HUES48 (cell line): ENCODE data around the gene KNG1.
"Not testable (repeated sequence)": the region's sequence is repeated elsewhere in the genome, so short reads cannot be mapped to it uniquely, and the experiment has no call there.

Source experiments
- H3K27ac ChIP-seq: one replicate; pipeline ENCODE4 v1.7.0; 2013; ENCODE audit warnings: low read depth, low read length, inconsistent platforms
- H3K27me3 ChIP-seq: 2 replicates; pipeline ENCODE4 v1.6.1; 2013; ENCODE audit warnings: mild to moderate bottlenecking, low read length; ENCODE audit not compliant: control insufficient read depth, insufficient read depth
- H3K36me3 ChIP-seq: 2 replicates; pipeline ENCODE4 v1.6.1; 2013; ENCODE audit warnings: low read length; ENCODE audit not compliant: control insufficient read depth, insufficient read depth
- H3K4me1 ChIP-seq: 2 replicates; pipeline ENCODE4 v1.6.1; 2013; ENCODE audit warnings: mild to moderate bottlenecking, low read length; ENCODE audit not compliant: control insufficient read depth, insufficient read depth
- H3K4me3 ChIP-seq: 2 replicates; pipeline ENCODE4 v1.5.1; 2013; ENCODE audit warnings: mild to moderate bottlenecking, low read depth, low read length
- H3K9ac ChIP-seq: 2 replicates; pipeline ENCODE4 v1.6.1; 2013; ENCODE audit warnings: mild to moderate bottlenecking, low read depth, low read length, moderate library complexity
- H3K9me3 ChIP-seq: 2 replicates; pipeline ENCODE4 v1.6.1; 2013; ENCODE audit warnings: low read length; ENCODE audit not compliant: control insufficient read depth, insufficient read depth

KNG1 gene

DNA sequence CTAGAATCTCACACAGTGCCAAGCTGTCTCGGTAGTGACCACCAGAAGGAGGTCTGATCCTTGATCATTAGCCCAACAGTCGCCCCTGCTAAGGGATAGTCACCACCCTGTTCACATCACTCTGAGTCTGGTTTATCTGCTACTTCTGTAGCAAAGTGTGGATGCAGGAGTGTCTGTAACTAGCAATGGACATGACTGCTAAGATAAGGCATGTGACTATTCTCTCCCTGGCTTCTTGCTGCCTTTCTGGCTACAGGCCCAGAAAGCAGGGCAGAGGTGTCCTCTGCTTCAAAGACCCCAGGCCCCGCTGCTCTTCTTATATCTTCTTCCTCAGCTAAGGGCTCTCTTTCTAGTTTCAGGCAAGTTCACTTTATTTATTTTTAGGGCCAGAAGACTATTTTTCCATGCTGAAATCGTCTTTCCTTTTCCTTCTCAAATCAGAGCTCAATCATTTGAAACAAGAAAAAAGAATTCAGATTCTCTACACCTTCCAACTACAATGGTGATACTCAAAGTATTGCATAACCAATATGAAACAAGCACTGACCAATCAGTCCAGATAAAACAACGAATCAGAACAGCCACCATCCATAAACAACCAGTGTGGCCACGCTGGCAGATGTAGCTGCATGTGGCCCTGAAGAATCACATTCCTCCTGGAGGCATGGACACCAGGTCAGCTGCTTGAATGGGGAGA, 8.0 kb upstream of the KNG1 start:
- Histone ChIP-seq H3K36me3 (no peaks in the 10 kb centered on the region), H3K4me1 (no peaks in the 10 kb centered on the region), H3K27ac (no peak overlapping the region), H3K9me3 (no peaks in the 10 kb centered on the region), H3K27me3 (no peaks in the 10 kb centered on the region), H3K9ac (no peak overlapping the region), H3K4me3 (no peak overlapping the region)

DNA sequence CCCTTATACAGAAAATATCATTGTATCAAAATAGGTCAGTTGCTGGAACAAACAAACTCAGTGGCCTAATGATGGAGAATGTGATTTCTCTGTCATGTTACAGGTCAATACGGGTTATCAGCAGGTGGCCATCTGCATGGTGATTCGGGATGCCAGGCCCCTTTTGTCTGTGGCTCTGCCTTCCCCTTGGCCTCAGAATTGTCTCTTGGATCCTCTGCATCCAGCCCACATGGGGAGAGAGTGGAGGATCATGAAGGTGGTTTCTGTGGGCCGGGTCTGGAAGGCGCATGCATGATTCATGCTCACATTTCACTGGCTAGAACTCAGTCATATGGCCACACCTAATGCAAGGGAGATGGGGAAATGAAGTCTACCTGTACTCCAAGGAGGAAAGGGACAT, 6.5 kb upstream of the KNG1 start:
- H3K4me3 ChIP-seq, H3K27ac ChIP-seq: not testable (repeated sequence)

DNA sequence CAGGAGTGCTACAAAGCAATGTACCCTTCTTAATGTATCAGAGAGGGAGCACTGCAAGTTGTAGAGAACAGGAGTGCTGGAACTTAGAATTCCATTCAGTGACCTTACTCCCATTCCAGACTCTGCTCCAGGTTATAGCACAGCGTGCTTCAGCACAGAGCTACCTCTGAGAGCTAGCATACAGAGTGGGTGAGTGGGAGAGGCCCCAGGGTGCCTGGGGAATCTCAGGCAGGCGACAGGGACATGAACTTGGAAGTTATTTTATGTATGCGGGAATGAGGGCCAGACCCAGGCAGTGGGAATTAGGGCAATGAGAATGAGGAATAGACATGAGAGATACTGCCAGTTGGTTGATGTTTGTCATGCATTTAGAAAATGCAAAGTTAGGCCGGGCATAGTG, 3.7 kb upstream of the KNG1 start:
- no peak overlapping the region for H3K4me3 ChIP-seq
- no peaks in the 10 kb centered on the region for H3K9me3 ChIP-seq
- H3K4me1 ChIP-seq: no peaks in the 10 kb centered on the region
- H3K36me3 ChIP-seq: no peaks in the 10 kb centered on the region
- no peak overlapping the region for H3K27ac ChIP-seq
- no peak overlapping the region for H3K9ac ChIP-seq
- H3K27me3 ChIP-seq: no peaks in the 10 kb centered on the region

More for the DNA sequence above, 6.5 kb upstream of the KNG1 start:
- H3K9me3 ChIP-seq, H3K36me3 ChIP-seq, H3K27me3 ChIP-seq, H3K4me1 ChIP-seq, H3K9ac ChIP-seq: not testable (repeated sequence)

DNA sequence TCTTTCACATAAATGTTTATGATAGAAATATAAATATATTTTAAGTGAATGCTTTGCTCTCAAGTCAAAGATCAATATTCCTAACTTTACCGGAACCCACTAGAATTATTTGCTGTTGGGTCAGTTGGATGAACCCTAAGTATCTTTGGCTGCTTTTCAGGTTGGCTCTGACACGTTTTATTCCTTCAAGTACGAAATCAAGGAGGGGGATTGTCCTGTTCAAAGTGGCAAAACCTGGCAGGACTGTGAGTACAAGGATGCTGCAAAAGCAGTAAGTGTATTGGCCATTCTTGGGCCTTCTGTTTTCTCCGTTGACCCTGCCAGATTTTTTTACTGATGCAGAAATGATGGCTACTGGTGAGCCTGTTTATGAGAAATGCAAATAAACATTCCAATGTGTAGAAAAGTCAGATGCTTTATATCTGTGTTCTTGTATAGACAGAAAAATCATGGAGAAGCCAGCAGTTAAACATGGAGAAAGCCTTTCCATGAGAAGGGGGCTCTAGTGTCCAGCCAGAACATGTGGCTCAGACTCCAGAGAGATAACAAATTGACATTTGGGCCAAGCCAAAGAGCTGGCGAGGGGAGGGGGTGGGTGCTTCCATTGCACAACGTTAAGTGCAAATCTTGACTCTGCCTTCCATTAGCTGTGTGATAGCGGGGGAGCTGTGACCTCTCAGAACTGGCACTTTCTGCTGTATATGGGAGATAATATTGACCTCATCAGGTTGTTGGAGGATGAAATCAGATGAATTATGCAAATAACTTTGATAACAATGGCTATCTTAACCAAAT, 3.0 kb downstream of the KNG1 start:
- Histone ChIP-seq H3K9ac (no peak overlapping the region), H3K27me3 (no peaks in the 10 kb centered on the region), H3K4me1 (peaks cover 9% of the 10 kb centered on the region), H3K27ac (no peak overlapping the region), H3K9me3 (no peaks in the 10 kb centered on the region), H3K36me3 (no peaks in the 10 kb centered on the region), H3K4me3 (no peak overlapping the region)

DNA sequence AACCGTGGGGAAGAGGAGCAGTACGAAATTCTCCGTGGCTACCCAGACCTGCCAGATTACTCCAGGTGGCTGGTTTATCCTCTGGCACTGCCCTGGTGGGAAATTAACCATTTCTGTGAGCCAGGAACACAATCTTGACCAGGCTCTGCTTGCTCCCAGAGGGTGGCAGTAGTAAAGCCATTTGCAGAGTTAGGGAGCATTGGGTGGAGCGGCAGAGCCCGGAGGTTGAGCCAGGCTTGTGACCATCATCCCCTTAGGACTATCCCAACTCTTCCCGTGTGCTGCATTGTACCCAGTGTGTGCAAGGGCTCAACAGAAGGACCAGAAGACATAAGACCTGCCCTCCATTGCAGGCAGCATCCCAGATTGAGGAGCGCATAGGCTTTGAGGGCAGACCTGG, 5.3 kb downstream of the KNG1 start:
- Histone ChIP-seq H3K27ac (no peak overlapping the region), H3K4me3 (no peak overlapping the region), H3K36me3 (no peaks in the 10 kb centered on the region), H3K9ac (no peak overlapping the region), H3K4me1 (peaks cover 10% of the 10 kb centered on the region), H3K27me3 (no peaks in the 10 kb centered on the region), H3K9me3 (no peaks in the 10 kb centered on the region)

DNA sequence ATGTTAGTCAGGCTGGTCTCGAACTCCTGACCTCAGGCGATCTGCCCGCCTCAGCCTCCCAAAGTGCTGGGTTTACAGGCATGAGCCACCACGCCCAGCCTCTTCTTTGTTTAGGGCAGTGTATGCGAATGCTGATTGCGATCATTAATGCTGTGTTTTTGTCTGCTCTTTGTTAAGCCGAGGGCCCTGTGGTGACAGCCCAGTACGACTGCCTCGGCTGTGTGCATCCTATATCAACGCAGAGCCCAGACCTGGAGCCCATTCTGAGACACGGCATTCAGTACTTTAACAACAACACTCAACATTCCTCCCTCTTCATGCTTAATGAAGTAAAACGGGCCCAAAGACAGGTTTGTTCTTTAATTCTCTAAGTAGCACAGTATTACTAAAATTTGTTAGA, 7.8 kb downstream of the KNG1 start:
- Histone ChIP-seq H3K9ac (no peak overlapping the region), H3K36me3 (no peaks in the 10 kb centered on the region), H3K27me3 (no peaks in the 10 kb centered on the region), H3K27ac (no peak overlapping the region), H3K4me1 (peaks cover 10% of the 10 kb centered on the region), H3K4me3 (no peak overlapping the region), H3K9me3 (no peaks in the 10 kb centered on the region)

DNA sequence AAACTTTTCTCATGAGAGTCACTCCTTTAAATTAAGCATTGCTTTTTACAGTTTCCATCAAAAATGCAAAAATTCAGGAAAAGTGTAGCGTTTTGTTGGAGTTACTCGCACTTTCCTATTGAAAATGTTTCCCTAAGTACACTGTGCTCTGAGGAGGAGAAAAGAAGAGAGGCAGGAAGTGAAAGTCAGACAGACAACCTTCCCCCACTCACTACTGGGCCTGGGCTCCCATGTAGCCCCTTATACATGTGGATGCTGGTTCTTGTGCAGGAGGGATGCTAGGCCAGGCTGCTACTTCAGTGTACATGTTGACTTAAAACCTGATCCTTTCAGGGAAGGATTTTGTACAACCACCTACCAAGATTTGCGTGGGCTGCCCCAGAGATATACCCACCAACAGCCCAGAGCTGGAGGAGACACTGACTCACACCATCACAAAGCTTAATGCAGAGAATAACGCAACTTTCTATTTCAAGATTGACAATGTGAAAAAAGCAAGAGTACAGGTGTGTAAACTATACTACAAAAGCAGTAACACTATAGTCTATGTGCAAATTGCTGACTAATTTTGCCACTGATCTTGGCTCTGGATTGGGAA, 15.1 kb downstream of the KNG1 start:
- Histone ChIP-seq H3K4me1 (no peaks in the 10 kb centered on the region), H3K4me3 (no peak overlapping the region), H3K36me3 (no peaks in the 10 kb centered on the region), H3K27me3 (no peaks in the 10 kb centered on the region), H3K9me3 (no peaks in the 10 kb centered on the region), H3K27ac (no peak overlapping the region), H3K9ac (no peak overlapping the region)

DNA sequence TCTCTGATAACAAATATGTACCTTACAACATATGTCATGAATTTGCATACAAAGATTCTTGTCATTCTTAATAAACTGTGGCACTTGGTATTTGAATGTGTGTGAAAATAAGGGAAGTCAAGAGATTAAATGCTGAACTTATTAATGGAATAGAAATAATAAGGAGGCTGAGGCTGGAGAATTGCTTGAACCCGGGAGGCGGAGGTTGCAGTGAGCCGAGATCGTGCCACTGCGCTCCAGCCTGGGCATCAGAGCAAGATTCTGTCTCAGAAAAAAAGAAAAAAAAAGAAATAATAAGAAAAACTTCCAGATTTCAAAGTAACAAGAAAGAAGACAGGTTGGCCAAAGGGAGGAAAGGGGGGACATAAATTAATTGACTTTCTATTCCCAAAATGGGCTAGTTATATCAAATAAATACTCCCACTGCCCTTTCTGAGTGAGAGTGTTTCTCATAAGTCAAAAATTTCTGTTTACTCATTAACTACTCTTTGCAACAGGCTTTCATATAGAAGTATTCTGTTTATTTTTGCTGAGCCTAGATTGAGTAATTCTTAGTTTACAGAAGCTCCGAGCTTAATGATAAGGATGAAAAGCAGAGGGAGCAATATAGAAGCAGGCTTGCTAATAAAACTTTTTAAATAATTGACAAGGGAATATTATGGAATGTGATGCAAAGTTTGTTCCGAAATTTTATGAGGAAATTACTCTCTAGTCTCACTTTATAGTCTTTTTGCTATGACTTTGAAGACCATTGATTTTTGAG, 25.6 kb downstream of the KNG1 start:
- H3K4me3 ChIP-seq: no peak overlapping the region

DNA sequence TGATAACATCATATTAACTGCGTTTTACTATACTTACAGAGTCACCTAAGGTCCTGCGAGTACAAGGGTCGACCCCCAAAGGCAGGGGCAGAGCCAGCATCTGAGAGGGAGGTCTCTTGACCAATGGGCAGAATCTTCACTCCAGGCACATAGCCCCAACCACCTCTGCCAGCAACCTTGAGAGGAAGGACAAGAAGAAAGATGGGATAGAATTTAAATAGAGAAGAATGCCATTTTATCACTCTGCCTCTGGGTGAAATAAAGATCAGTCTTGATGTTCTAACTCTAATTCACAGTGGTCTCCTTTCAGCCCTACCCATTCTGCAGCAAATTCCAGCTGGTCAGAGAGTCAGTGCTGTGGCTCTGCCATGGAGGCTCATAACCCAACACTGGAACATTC, 26.5 kb downstream of the KNG1 start:
- H3K27me3 ChIP-seq: no peaks in the 10 kb centered on the region
- H3K27ac ChIP-seq: no peak overlapping the region
- H3K4me1 ChIP-seq: peaks cover 13% of the 10 kb centered on the region
- no peak overlapping the region for H3K9ac ChIP-seq
- H3K4me3 ChIP-seq: no peak overlapping the region
- H3K36me3 ChIP-seq: no peaks in the 10 kb centered on the region
- no peaks in the 10 kb centered on the region for H3K9me3 ChIP-seq

More for the DNA sequence above, 25.6 kb downstream of the KNG1 start:
- peaks cover 13% of the 10 kb centered on the region for H3K4me1 ChIP-seq
- H3K36me3 ChIP-seq: no peaks in the 10 kb centered on the region
- H3K27ac ChIP-seq: no peak overlapping the region
- no peaks in the 10 kb centered on the region for H3K27me3 ChIP-seq
- H3K9ac ChIP-seq: no peak overlapping the region
- no peaks in the 10 kb centered on the region for H3K9me3 ChIP-seq

DNA sequence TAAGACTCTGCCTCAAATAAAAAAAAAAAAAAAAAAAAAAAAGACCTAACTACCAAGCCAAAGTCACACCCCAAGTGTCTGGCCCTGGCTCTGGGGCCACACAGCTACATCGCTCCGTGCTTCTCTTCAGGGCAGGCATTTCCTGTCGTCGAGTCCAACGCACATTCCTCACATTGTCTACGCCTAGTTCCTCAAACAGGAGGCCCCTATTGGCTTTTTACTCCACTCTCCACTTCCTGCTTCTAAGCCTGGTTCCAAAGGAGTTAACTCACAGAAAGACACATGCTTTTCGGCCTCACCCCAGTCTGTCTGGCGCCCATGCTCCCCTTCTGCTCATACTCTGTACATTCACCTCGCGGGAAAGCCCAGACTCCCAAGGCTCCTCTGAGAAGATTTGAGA, 28.8 kb downstream of the KNG1 start:
- Histone ChIP-seq H3K27me3 (no peaks in the 10 kb centered on the region), H3K4me3 (no peak overlapping the region), H3K4me1 (no peaks in the 10 kb centered on the region; the same call in 1 of the 2 replicates), H3K9ac (no peak overlapping the region), H3K36me3 (no peaks in the 10 kb centered on the region), H3K9me3 (no peaks in the 10 kb centered on the region), H3K27ac (peak overlapping the region; percentile 27)
